RWPE1 (cell line): ENCODE results near the gene THBD.

ENCODE experiments used
- CTCF ChIA-PET: fragments of 350-600 bp; sonication (Branson Sonifier 250); formaldehyde crosslinking; extraction: SDS; loops from one replicate; lab custom pipeline; 2021; lab: Yijun Ruan, JAX
- POLR2A ChIA-PET: fragments of 400-600 bp; formaldehyde crosslinking; extraction: SDS; loops from one replicate; lab custom pipeline; 2020; ENCODE audit warnings: antibody characterized with exemption; ENCODE audit not compliant: low non-redundant PET; lab: Yijun Ruan, JAX
- DNase-seq: peaks from one replicate; pipeline ENCODE4 v3.0.0; 2012; ENCODE audit warnings: low spot score
- H3K27ac ChIP-seq: fragments of 450-650 bp; 2 replicates; pipeline ENCODE4 v1.5.1; 2017
- CTCF ChIP-seq: fragments of 450-650 bp; conservative IDR thresholded peaks from 2 replicates; pipeline ENCODE4 v1.5.1; 2017; ENCODE audit warnings: low read depth, mild to moderate bottlenecking

THBD gene

GRCh38 chr20:23077277-23077676 is 27.8 kb upstream of the THBD start:
- H3K27ac ChIP-seq = no peak overlapping the region
- CTCF ChIA-PET = interaction anchor here (1.1 kb wide), 1 partner anchor 124 kb away, joined by 3 read pairs; no protein-coding TSS in a partner anchor
- TF ChIP-seq CTCF = no peak
- no peak for DNase-seq
- POLR2A ChIA-PET = no interaction called here

GRCh38 chr20:23074052-23074451 is 24.6 kb upstream of the THBD start:
- POLR2A ChIA-PET = no interaction called here
- CTCF ChIA-PET = interaction anchor here (0.5 to 0.6 kb wide), 2 partner anchors 111 to 247 kb away, joined by 4 to 5 read pairs; no protein-coding TSS in a partner anchor

GRCh38 chr20:23072892-23073586 is 23.6 kb upstream of the THBD start:
- no peak for TF ChIP-seq CTCF
- no peak for DNase-seq
- CTCF ChIA-PET = interaction anchor here (0.7 kb wide), 1 partner anchor 9 kb away, joined by 4 read pairs; no protein-coding TSS in a partner anchor
- POLR2A ChIA-PET = no interaction called here
- H3K27ac ChIP-seq = no peak overlapping the region

More at GRCh38 chr20:23074052-23074451, 24.6 kb upstream of the THBD start:
- no peak for DNase-seq
- H3K27ac ChIP-seq = no peak overlapping the region
- TF ChIP-seq CTCF = no peak

GRCh38 chr20:23071996-23072395 is 22.5 kb upstream of the THBD start:
- POLR2A ChIA-PET = no interaction called here
- no peak overlapping the region for H3K27ac ChIP-seq

GRCh38 chr20:23071398-23071797 is 21.9 kb upstream of the THBD start:
- ChIA-PET CTCF (interaction anchor here (0.7 kb wide), 1 partner anchor 11 kb away, joined by 3 read pairs; no protein-coding TSS in a partner anchor), POLR2A (no interaction called here)
- no peak overlapping the region for H3K27ac ChIP-seq
- no peak for DNase-seq
- TF ChIP-seq CTCF = no peak

More at GRCh38 chr20:23071996-23072395, 22.5 kb upstream of the THBD start:
- no peak for DNase-seq
- TF ChIP-seq CTCF = no peak
- CTCF ChIA-PET = interaction anchor here (0.7 kb wide), 1 partner anchor 11 kb away, joined by 3 read pairs; no protein-coding TSS in a partner anchor

GRCh38 chr20:23069108-23069507 is 19.6 kb upstream of the THBD start:
- ChIA-PET CTCF (interaction anchor here (0.6 kb wide), 1 partner anchor 1706 kb away, joined by 3 read pairs; no protein-coding TSS in a partner anchor), POLR2A (no interaction called here)
- TF ChIP-seq CTCF = no peak
- no peak overlapping the region for H3K27ac ChIP-seq
- DNase-seq = no peak
